Stimulated activated naive CD4-positive, alpha-beta T cell treated with Interleukin-2 at 50 U/mL for 16 hours (primary cell): ENCODE results near the gene CAMK2N2.

Source experiments
- DNase-seq: peaks from one replicate; lab custom pipeline; 2025; lab: John Stamatoyannopoulos, UW

Gene CAMK2N2

GRCh38 chr3:184240384-184241140 lies 20.8 kb downstream of the CAMK2N2 start:
- DNase-seq = no peak

DNA sequence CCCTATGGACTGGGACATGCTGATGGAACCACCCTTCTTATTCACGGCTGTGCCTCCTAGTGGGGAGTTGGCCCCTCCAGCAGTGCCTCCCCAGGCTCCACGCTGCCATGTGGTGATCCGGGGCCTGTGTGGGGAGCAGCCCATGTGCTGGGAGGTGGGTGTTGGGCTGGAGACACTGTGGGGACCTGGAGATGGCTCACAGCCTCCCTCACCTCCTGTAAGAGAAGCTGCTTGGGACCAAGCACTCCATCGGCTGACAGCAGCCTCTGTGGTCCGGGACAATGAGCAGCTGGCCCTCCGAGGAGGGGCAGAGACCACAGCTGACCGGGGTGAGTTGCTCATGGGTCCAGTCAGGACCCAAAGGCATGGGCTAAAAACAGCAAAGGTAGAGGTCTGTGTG lies 21.6 kb downstream of the CAMK2N2 start:
- no peak for DNase-seq

- DNase-seq = no peak
Observed at GRCh38 chr3:184239221-184239620, 22.1 kb downstream of the CAMK2N2 start.

GRCh38 chr3:184238246-184238818 lies 23.0 kb downstream of the CAMK2N2 start:
- DNase-seq = no peak

DNA sequence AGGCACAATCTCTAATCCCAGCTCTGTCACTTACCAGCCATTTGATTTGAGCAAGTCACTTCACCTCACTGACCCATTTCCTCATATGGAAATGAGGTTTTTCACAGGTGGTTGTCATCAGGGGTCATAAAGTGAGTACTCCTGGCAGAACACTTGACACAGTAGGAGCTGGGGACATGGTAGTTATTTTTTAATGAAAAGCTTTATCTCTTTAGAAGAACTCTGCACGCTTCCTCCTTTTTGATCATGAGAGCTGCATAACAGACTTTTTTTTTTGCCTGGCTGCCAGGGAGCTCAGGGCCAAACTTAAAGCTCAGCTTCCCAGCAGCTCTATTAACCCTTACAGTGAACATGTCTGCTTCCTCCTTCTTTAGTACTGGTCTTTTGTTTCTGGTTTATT lies 23.5 kb downstream of the CAMK2N2 start:
- no peak for DNase-seq

- DNase-seq = no peak
Observed at GRCh38 chr3:184237211-184237610, 24.1 kb downstream of the CAMK2N2 start.

DNA sequence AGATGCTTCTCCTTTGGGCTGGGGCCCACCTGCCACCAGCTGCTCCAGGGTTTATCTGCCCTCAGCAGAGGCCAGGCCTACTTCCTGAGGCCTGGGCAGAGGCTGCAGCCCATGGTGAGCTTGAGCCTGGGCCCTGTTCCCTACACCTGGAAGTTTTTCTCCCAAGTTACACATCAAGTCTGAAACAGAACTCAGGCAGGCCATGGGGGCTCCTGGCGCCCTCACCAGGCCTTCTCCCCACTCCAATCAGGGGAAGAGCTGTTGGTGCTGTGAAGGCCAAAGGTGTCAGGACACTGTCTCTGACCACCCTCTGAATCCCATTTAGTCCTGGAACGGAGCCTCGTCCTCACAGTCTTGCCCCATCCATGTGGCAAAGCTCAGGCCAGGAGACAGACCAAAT lies 24.7 kb downstream of the CAMK2N2 start:
- no peak for DNase-seq

- no peak for DNase-seq
Observed at GRCh38 chr3:184236033-184236410, 25.3 kb downstream of the CAMK2N2 start.

- DNase-seq = no peak
Observed at GRCh38 chr3:184235381-184236032, 25.8 kb downstream of the CAMK2N2 start.

DNA sequence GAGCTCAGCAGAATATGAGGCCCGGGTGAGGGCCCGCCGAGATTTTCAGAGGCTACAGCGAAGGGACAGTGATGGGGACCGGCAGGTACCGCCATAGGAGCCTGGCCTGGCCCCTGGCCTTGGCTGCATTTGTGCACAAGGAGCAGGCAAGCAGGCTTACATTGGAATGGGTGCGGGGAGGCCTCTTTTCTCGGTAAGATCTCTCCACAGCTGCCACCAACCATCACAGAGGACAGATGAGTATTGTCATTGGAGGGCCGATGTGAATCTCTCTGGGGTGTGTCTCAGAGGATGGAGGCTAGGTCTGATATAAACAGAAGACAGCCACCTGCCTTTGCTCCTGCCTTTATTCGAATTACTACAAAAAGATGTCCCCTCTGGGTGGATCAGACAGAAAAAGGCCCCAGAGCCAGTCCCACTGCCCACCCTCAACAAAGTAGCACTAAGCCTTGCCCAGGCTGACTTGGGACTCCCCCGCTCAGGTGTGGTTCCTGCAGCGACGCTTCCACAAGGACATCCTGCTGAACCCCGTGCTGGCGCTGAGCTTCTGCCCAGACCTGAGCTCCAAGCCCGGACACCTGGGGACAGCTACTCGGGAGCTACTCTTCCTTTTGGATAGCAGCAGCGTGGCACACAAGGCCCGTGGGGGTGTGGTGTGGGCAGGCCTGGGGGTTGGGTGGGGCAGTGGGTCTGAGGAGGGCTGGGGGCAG lies 26.5 kb downstream of the CAMK2N2 start:
- no peak for DNase-seq

DNA sequence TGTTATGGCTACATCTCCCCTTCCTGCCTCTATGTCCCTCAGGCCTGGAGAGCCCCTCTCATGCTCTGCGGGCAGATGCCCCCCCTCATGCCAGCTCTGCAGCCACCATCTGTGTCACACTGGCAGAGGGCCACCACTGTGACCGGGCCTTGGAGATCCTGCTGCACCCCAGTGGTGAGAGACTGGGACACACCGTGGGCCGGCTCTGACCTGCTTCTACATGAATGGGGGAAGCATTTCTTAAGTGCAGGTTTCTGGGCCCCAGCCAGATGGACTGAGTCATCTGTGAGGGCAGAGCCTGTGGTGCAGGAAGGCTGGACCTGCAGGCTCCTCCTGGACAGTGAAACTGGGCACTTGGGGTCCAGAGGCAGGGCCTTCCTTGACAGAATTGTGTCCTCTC lies 27.1 kb downstream of the CAMK2N2 start:
- no peak for DNase-seq

- no peak for DNase-seq
Observed at GRCh38 chr3:184233127-184233843, 28.1 kb downstream of the CAMK2N2 start.

DNA sequence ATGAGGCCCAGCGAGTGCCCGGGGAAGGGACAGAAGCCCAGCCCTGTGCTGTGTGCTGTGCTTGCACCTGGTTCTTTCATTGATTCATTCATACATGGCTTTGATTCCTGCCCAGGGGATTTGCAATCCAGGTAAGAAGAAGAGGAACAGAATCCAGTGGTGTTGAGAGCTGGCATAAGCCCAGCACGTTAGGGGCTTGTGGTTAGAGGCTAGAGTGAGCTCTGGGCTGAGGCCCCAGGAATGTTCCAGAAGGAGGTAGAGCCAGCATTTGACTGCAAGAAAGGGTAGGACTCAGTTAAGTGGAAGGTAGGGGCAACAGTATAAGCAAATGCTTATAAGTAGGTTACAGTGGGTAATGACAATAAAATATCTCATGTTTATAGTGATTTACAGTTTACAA lies 29.7 kb downstream of the CAMK2N2 start:
- no peak for DNase-seq

DNA sequence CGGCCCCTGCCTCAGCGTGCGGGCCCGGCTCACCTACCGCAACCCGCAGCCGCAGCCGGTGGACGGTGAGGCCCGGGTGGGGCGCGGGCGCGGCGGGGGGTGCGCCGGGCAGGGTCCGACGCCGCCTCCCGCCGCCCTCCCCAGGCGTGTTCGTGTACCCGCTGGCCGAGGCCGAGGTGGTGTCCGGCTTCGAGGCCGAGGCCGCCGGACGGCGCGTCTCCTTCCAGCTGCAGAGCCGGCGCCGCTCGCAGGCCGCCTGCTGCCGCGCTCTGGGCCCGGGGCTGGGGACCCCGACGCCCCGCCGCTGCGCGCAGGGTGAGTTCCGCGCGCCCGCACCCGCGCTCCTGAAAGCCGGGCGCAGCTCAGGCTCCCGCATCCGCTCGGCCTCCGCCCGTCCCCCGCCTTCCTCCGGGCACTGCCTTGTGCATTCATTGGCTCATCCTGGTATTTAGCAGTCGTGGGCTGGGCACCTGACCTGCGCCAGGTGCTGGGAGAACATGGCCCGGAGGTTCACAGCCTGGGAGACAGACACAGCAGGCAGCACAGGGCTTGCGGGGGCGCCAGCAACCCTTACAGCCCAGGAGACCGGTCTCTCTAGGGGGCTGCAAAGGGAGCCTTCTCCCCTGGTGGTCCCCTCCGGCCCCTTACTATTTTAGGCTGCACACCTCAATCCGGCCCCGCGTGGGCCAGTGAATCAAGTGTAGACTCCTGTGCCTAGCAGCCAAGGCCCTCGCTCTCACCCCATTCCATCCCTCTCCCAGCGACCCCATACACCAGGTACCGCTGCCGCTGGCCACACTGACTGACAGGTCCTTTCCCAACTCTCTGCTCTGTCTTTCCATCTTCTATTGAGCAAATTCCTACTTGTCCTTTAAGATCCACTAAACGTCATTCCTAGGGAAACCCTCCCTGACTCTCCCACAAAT lies 30.5 kb downstream of the CAMK2N2 start:
- no peak for DNase-seq

DNA sequence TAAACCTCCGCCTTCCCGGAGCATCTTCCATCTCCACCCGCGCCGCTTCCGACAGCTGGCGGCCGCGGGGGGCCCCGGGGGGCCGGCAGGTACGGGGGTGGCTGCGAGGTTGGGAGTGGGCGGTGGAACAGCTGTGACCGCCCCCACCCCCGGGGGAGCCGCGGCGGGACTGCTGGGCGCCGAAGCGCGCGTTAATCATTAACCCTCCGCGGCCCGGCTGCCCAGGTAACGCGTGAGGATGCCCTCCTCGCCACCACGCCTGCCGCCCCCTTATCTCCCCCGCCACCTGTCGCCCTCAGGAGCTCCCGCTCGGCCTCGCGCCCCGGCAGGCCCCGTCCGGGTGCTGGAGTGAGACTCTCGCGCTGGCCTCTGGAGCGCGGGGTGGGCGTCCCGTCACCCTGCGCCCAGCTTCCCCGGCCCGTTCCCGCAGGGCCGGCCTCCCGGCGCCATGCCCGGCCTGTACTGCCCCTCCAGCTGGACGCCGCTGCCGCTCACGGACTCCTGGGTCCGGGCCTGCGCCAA lies 31.2 kb downstream of the CAMK2N2 start:
- no peak for DNase-seq

GRCh38 chr3:184229394-184230080 lies 31.8 kb downstream of the CAMK2N2 start, which contains the start of gene VWA5B2:
TSS of gene VWA5B2 (plus strand) at chr3:184229585. CDS start at chr3:184230529, 944 bp downstream.
- peak; percentile 76 for DNase-seq

- no peak for DNase-seq
Observed at GRCh38 chr3:184228376-184229137, 32.8 kb downstream of the CAMK2N2 start.

GRCh38 chr3:184227481-184227935 lies 33.8 kb downstream of the CAMK2N2 start:
- DNase-seq = peak; percentile 40

DNA sequence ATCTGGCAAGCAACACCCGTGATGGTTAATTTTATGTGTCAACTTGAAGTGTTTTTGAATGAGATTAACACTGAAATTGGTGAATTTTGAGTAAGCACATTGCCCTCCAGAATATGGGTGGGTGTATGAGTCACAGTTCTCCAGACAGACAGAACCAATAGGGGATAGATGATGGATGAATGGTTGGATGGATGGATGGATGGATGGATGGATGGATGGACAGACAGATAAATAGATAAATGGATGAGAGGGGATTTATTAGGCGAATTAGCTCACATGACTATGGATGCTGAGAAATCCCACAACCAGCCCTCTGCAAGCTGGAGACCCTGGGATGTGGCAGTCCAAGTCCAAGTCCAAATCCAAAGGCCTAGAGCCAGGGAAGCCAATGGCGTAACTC lies 37.4 kb downstream of the CAMK2N2 start:
- DNase-seq = no peak
